B cell (primary cell): ENCODE results near the gene HS2ST1.
"Not testable (repeated sequence)": the region's sequence is repeated elsewhere in the genome, so short reads cannot be mapped to it uniquely, and the experiment has no call there.

Experiments used
- EZH2 ChIP-seq: IDR thresholded peaks from 2 replicates; pipeline ENCODE4 v1.6.1; 2012; ENCODE audit warnings: borderline replicate concordance, low read depth, mild to moderate bottlenecking, moderate library complexity, low read length; ENCODE audit not compliant: insufficient read depth, poor library complexity, severe bottlenecking
- TF ChIP-seq, protein P1 (sequence below): fragments of 200-600 bp; IDR thresholded peaks from one replicate; pipeline ENCODE4 v1.8.0; 2022; ENCODE audit warnings: antibody characterized with exemption, mild to moderate bottlenecking

DNA sequence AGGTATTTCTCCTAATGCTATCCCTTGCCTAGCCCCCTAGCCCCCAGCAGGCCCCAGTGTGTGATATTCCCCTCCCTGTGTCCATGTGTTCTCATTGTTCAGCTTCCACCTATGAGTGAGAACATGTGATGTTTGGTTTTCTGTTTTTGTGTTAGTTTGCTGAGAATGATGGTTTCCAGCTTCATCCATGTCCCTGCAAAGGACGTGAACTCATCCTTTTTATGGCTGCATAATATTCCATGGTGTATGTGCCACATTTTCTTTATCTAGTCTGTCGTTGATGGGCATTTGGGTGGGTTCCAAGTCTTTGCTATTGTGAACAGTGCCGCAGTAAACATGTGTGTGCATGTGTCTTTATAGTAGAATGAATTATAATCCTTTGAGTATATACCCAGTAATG, 75.3 kb downstream of the HS2ST1 start:
- TF ChIP-seq, protein P1, sequence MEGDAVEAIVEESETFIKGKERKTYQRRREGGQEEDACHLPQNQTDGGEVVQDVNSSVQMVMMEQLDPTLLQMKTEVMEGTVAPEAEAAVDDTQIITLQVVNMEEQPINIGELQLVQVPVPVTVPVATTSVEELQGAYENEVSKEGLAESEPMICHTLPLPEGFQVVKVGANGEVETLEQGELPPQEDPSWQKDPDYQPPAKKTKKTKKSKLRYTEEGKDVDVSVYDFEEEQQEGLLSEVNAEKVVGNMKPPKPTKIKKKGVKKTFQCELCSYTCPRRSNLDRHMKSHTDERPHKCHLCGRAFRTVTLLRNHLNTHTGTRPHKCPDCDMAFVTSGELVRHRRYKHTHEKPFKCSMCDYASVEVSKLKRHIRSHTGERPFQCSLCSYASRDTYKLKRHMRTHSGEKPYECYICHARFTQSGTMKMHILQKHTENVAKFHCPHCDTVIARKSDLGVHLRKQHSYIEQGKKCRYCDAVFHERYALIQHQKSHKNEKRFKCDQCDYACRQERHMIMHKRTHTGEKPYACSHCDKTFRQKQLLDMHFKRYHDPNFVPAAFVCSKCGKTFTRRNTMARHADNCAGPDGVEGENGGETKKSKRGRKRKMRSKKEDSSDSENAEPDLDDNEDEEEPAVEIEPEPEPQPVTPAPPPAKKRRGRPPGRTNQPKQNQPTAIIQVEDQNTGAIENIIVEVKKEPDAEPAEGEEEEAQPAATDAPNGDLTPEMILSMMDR, result not testable (repeated sequence)
- TF ChIP-seq EZH2, result not testable (repeated sequence)
